Suprapubic skin (tissue), 4 donors: ENCODE measurements around the gene TMEM135. TPM values are rescaled to one million over a fixed set of nuclear protein-coding genes. Genes with fewer than 3 reads are reported as not detected.

ENCODE experiments used
- DNase-seq, 2 donors: peaks; one replicate each; pipeline ENCODE4 v3.0.0-alpha.2; 2019; ENCODE audit warnings: low spot score in 2 of 2
- H3K27ac ChIP-seq: fragments of 200-600 bp; sonication (generic); one replicate; pipeline ENCODE4 v1.5.1; 2019
- H3K27me3 ChIP-seq: fragments of 200-600 bp; sonication (generic); one replicate; pipeline ENCODE4 v1.5.1; 2019
- H3K36me3 ChIP-seq: fragments of 200-600 bp; sonication (generic); one replicate; pipeline ENCODE4 v1.5.1; 2019
- H3K4me1 ChIP-seq: fragments of 200-600 bp; sonication (generic); one replicate; pipeline ENCODE4 v1.5.1; 2019
- H3K4me3 ChIP-seq: fragments of 200-600 bp; sonication (generic); one replicate; pipeline ENCODE4 v1.5.1; 2019; ENCODE audit warnings: mild to moderate bottlenecking
- H3K9me3 ChIP-seq: fragments of 200-600 bp; sonication (generic); one replicate; pipeline ENCODE4 v1.5.1; 2019
- CTCF ChIP-seq, 2 donors: fragments of 200-600 bp in 1 of 2; fragments of 450-650 bp in 1 of 2; sonication (generic) in 1 of 2; IDR thresholded peaks; one replicate each; pipeline ENCODE4 v1.5.1; 2016 to 2019; ENCODE audit warnings: antibody characterized with exemption in 2 of 2, mild to moderate bottlenecking in 1 of 2, moderate library complexity in 1 of 2
- EP300 ChIP-seq: sonication (generic); formaldehyde crosslinking; IDR thresholded peaks from one replicate; pipeline ENCODE4 v1.6.1; 2017; ENCODE audit warnings: antibody characterized with exemption
- POLR2A ChIP-seq, 2 donors: fragments of 450-650 bp; IDR thresholded peaks; one replicate each; pipeline ENCODE4 v1.6.1; 2017; ENCODE audit warnings: antibody characterized with exemption in 2 of 2, mild to moderate bottlenecking in 2 of 2, moderate library complexity in 2 of 2
- POLR2AphosphoS5 ChIP-seq, 3 donors: sonication (generic); formaldehyde crosslinking; IDR thresholded peaks; one replicate each; pipeline ENCODE4 v1.6.1; 2017; ENCODE audit warnings: antibody characterized with exemption in 3 of 3
- WGBS: methylation state at CpG from one replicate; pipeline ENCODE4 v1.1.5; 2018; 5-methylcytosine and 5-hydroxymethylcytosine counted together
- total RNA-seq, 4 donors: library from RNA; depleted of rRNA; stranded (reverse); fragments of >200 nt; gene quantifications; one replicate each; pipeline ENCODE4 v1.1.0, GENCODE V29; 2016

TMEM135 gene
- total RNA-seq, 4 donors from 2014 or later = 5.8 to 22.3 (median 11.0) TPM

GRCh38 chr11:87304412-87304811 lies 266.7 kb downstream of the TMEM135 start:
- DNase-seq = no peak
- H3K9me3 ChIP-seq = no peaks in the 10 kb centered on the region
- no peaks in the 10 kb centered on the region for H3K4me1 ChIP-seq
- WGBS = 80% methylated on average over 1 of the region's 1 CpG
- H3K4me3 ChIP-seq = no peak overlapping the region
- TF ChIP-seq POLR2A (IDR thresholded peaks at IDR 0.05) (no peak), EP300 (no peak), POLR2AphosphoS5 (IDR thresholded peaks at IDR 0.05) (no peak), CTCF (IDR thresholded peaks at IDR 0.05) (no peak)
- H3K36me3 ChIP-seq = no peaks in the 10 kb centered on the region
- H3K27ac ChIP-seq = no peak overlapping the region
- no peaks in the 10 kb centered on the region for H3K27me3 ChIP-seq

- Histone ChIP-seq H3K4me3 (no peak overlapping the region), H3K27ac (no peak overlapping the region), H3K4me1 (no peaks in the 10 kb centered on the region), H3K9me3 (no peaks in the 10 kb centered on the region), H3K36me3 (no peaks in the 10 kb centered on the region), H3K27me3 (no peaks in the 10 kb centered on the region)
- DNase-seq = no peak
- no peak for TF ChIP-seq POLR2AphosphoS5 (IDR thresholded peaks at IDR 0.05)
- TF ChIP-seq POLR2A (IDR thresholded peaks at IDR 0.05) = no peak
- TF ChIP-seq EP300 = no peak
- TF ChIP-seq CTCF (IDR thresholded peaks at IDR 0.05) = no peak
- WGBS = 96% methylated on average over 1 of the region's 1 CpG
Observed at GRCh38 chr11:87306262-87306851, 268.6 kb downstream of the TMEM135 start.

GRCh38 chr11:87307101-87307500 lies 269.4 kb downstream of the TMEM135 start:
- no peaks in the 10 kb centered on the region for H3K4me1 ChIP-seq
- 50% methylated on average over 1 of the region's 1 CpG for WGBS
- H3K27me3 ChIP-seq = no peaks in the 10 kb centered on the region
- H3K27ac ChIP-seq = no peak overlapping the region
- no peak for DNase-seq
- TF ChIP-seq EP300 = no peak
- TF ChIP-seq POLR2AphosphoS5 (IDR thresholded peaks at IDR 0.05) = no peak
- no peak for TF ChIP-seq CTCF (IDR thresholded peaks at IDR 0.05)
- no peak for TF ChIP-seq POLR2A (IDR thresholded peaks at IDR 0.05)
- H3K36me3 ChIP-seq = no peaks in the 10 kb centered on the region
- no peak overlapping the region for H3K4me3 ChIP-seq
- no peaks in the 10 kb centered on the region for H3K9me3 ChIP-seq

- TF ChIP-seq EP300 = no peak
- no peak for TF ChIP-seq CTCF (IDR thresholded peaks at IDR 0.05)
- no peak for TF ChIP-seq POLR2A (IDR thresholded peaks at IDR 0.05)
- no peak for TF ChIP-seq POLR2AphosphoS5 (IDR thresholded peaks at IDR 0.05)
- Histone ChIP-seq H3K36me3 (no peaks in the 10 kb centered on the region), H3K27me3 (no peaks in the 10 kb centered on the region), H3K4me3 (no peak overlapping the region), H3K4me1 (no peaks in the 10 kb centered on the region), H3K27ac (no peak overlapping the region), H3K9me3 (no peaks in the 10 kb centered on the region)
- WGBS = 90% methylated on average over 2 of the region's 2 CpGs
- no peak for DNase-seq
Observed at GRCh38 chr11:87315229-87315628, 277.5 kb downstream of the TMEM135 start.

GRCh38 chr11:87316491-87316890 lies 278.8 kb downstream of the TMEM135 start:
- no peak overlapping the region for H3K27ac ChIP-seq
- no peaks in the 10 kb centered on the region for H3K9me3 ChIP-seq
- DNase-seq = no peak
- H3K4me3 ChIP-seq = no peak overlapping the region
- H3K27me3 ChIP-seq = no peaks in the 10 kb centered on the region
- H3K4me1 ChIP-seq = no peaks in the 10 kb centered on the region
- TF ChIP-seq CTCF (IDR thresholded peaks at IDR 0.05) (no peak), POLR2AphosphoS5 (IDR thresholded peaks at IDR 0.05) (no peak)
- no peaks in the 10 kb centered on the region for H3K36me3 ChIP-seq
